GM12873 (cell line): ENCODE measurements around the gene NRF1.

Experiments used
- TF ChIP-seq, protein P1 (sequence below): IDR thresholded peaks from 2 replicates; pipeline ENCODE4 v1.5.1; 2012; ENCODE audit warnings: low read depth, mild to moderate bottlenecking, moderate library complexity, low read length, control low read depth; ENCODE audit not compliant: insufficient read depth; ENCODE audit errors: missing control alignments

NRF1 gene

DNA sequence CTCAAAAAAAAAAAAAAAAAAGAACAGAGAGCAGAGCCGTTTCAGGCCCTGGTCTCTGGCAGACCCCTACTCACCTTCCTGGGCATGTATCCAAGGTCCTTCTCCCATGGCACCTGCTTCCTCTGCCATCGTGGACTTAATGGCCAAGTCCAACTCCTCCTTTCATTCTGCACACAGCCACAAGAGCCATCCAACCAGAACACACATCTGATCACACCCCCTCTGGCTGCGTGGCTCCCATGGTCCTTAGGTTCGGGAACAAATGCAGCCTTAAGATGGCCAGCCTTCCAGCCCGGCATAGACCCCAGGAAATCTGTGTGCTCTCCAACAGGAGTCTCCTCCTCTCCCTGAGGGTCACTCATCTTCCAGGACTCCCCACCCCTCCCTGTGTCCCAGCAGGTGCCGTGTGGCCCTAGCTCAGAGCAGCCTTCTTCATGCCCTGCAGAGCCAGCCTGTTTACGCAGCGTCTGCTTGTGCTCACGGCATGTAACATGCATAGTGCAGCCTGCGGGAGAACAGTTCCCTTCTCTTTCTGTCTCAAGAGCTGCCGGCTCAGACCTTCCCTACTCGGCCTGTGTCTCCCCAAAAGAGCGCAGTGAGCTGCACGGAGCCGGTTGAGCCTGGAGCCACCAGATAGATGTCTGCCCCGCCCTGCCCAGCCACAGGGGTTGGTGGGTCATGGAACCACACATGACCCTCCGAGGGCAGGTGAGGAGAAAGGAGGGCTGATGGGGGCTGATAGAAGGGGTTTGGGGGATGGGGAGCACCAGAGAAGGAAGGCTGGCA, 157.3 kb downstream of the NRF1 start:
- TF ChIP-seq, protein P1, sequence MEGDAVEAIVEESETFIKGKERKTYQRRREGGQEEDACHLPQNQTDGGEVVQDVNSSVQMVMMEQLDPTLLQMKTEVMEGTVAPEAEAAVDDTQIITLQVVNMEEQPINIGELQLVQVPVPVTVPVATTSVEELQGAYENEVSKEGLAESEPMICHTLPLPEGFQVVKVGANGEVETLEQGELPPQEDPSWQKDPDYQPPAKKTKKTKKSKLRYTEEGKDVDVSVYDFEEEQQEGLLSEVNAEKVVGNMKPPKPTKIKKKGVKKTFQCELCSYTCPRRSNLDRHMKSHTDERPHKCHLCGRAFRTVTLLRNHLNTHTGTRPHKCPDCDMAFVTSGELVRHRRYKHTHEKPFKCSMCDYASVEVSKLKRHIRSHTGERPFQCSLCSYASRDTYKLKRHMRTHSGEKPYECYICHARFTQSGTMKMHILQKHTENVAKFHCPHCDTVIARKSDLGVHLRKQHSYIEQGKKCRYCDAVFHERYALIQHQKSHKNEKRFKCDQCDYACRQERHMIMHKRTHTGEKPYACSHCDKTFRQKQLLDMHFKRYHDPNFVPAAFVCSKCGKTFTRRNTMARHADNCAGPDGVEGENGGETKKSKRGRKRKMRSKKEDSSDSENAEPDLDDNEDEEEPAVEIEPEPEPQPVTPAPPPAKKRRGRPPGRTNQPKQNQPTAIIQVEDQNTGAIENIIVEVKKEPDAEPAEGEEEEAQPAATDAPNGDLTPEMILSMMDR, result no peak

DNA sequence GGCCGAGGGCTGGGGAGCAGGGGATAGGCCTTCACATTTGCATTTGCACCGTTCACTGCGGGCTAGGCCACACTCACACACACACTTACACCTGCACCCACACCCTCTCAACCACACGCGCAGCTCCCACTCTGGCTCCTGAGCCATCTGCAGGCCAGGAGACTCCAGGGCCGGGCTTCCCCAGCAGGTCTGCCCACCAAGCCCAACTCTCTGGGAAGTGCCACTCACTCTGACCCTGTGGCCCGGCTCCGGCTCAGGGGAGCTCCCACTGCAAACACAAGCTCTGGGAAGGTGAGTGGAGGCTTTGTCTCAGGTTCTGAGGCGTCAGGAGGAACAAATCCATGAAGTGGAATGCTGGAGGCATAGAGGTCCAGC, 157.9 kb downstream of the NRF1 start:
- TF ChIP-seq, protein P1, result no peak

DNA sequence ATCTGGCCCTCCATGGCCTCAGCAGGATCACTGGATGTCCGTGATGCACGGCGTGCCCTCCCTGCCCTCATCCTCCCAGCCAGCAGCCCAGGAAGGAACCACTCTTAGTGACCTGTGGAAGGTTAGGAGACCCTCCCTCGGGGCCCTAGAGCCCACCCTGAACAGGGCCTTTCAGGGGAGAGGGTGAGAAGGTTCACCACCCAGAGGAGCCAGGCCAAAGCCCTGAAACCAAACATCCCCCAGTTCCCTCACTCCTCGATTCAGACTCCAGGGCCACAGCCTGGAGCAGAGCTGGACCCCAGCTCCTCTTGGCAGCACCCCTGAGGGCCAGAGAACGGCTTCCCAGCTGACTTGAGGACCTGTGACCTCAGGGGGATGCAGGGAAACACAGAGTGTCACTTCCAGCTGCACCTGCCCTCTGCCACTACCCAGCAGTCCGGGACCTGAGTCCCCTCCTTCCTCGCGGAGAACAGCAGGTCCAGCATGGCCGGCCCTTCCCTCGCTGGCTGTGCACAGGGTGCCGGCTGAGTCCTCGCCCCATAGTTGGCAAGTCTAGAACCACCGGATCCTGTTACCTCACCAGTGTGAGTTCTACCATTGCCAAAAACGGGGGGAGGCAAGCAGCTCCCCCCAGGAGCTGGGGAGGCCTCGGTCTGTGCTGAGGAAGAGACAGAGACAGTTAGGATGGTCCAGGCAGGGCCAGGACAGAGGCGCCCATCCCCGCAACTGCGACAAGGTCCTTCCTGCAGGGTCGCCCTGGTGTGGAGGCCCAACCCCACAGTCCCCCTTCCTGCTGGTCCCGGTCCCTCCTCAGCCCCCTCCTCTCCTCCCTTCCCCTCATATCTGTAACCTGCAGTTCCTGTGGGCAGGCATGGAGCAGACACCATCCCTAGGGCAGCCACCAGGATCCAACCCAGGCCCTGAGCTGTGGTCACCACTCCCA, 158.6 kb downstream of the NRF1 start:
- TF ChIP-seq, protein P1, result no peak

DNA sequence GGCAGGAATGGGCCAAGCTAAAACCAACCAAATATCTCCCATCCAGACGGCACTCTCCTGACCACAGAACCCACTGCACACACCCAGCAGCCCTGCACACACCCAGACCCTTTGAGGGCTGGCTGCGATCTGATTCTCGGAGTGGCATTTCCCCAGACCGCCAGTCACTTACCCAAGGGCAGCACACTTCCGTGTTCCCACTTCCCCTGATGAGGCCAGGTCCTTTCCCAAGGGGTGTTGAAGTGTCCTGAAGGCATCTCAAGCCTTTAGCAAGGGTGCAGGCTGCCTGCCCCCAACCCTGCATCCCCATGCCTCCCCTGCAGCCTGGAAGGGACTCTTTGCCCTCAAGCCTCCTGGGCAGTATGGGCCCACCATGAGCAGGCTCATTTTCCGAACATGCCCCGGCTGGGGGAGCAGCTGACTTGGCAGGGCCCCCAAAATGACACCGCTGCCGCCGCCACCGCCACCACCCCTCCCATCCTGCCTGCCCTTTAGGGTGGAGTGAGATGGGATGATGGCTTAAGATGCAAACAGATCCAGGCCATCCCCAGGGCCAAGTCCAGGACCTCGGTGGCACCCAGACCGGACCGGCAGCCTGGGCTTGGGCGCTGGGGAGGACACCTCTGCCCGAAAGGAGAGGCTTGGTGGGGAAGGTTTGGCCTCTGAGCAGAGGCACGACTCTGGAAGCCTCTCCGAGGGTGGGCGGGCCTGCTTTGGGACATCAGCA, 159.8 kb downstream of the NRF1 start:
- TF ChIP-seq, protein P1, result no peak

DNA sequence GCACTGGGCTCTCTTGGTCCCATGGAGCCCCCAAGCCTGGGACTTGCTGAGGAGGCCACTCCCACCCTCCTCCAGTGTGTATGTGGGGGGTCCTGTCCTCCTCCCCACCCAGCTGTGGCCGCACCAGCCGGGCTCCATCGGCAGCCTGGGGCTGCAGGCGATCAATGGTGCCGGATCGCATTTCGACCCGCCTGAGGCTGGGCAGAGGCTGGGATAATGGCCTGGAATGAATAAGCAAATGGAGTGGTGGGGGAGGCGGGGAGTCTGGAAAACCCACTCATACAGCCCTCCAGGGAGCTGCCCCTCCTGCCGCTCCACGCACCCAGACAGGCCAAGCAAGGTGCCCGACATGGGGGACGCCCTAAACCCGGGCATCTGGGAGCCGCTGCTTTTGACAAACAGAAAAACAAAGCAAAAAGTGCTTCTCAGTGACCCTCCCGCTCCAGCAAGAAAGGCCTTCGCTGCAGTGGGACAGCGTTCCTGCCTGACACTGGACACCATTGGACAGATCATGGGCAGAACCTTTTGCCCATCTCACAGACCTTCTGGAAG, 160.5 kb downstream of the NRF1 start:
- TF ChIP-seq, protein P1, result no peak

DNA sequence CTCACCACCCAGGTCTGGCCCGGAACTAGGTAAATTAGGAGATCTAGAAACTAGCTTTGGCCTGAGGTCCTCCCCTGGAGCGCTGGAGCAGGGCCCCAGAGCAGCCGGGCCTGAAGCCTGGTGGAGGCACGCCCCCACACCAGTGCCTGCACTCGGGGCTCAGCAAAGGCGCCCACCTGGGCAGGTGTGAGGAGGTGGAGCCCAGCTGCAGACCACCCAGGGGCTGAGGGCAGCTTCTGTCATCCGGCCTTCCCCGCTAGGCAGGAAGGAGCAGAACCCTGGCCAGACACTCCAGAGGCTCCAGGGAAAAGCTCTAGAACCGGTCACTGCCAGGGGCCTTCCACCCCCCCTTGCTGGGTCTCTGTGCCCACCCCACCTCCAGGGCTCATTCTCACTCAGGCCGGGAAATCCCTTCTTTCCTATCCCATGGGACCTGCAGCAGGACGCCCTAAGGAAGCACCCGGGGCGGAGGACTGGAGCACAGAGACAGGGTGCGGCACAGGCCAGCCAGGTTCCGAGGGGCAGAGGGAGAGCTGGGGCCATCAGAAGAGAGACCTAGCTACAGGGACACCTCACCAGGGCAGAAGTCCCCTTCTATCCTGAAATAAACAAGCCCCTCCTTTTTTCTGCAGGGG, 161.2 kb downstream of the NRF1 start:
- TF ChIP-seq, protein P1, result no peak
